ENCODE measurements around the gene HACD2.
A peak's percentile ranks its signal among the peaks of the same experiment; 100 is the strongest.

HACD2 gene

DNA sequence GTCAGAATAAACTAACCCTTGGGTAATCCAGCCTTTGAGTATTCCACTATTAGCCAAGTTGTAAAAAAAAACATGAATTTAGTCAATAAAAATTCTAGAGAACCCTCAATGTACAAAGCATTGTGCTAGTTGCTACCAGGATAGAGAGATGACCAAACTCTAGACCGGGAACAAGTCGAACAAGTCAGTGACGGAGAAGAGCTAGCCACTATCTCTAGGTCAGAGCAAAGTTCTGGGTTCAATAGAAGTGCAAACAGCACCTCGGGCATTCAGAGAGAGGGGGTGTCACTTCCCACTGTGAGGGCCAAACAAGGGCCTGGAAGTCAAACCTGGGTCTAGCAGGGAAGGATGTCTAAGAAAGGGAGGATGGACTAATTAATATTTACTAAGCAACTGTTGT lies 133.7 kb downstream of the HACD2 start:
- DNase-seq (ENCODE audit: low read depth), result no peak
- TF ChIP-seq CTCF (IDR thresholded peaks at IDR 0.05; ENCODE audit: control insufficient read depth, extremely low read depth, insufficient read depth), result no peak
- H3K4me3 ChIP-seq (ENCODE audit: low read depth, low read length), result no peak overlapping the region

GRCh38 chr3:123449997-123450604 lies 134.8 kb downstream of the HACD2 start:
- no peak for DNase-seq (ENCODE audit: low read depth)
- TF ChIP-seq CTCF (IDR thresholded peaks at IDR 0.05; ENCODE audit: control insufficient read depth, extremely low read depth, insufficient read depth), result no peak
- H3K4me3 ChIP-seq (ENCODE audit: low read depth, low read length), result no peak overlapping the region

DNA sequence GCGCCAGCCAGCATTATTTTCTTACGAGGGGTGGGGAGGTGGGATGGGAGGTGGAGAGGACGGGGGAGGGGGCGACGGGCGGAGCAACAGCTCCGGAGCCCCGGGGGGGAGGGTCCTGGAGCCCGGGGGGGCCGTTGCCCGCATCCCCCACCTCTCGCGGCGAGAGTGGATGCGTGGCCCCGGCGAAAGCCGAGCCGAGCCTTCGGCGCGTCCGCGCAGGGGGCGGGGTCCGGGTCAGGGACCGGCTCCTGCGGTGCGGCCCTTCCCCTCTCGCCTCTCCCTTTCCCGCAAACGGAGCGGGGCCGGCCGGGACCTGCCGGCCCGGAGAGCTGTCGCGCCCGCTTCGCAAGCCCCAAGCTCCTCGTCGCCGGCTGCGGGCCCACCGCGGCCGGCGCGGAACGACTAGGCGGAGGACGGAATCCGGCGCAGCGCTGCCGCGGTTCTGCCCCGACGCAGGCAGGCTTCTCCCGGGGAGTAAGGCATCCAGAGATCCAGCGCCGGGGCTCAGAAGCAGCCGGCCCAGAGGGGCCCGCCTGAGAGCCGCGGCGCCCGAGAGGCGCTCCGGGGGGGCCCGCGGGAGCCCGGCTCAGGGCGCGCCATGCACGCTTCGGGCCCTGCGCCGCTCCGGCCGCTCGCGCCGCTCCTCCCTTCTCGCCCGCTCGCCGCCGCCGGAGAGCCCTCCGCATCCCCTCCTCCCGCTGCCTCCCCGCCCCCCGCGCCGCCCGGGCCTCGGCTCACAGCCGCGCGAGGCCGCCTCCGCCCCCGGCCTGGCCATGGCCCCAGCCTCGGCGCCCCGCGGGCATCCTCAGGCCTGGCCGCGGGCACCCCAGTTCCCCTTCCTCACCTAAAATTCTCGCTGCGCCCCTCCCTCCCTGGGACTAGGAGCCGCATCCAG lies 135.5 kb downstream of the HACD2 start:
- peak overlapping the region; percentile 44 for H3K4me3 ChIP-seq (ENCODE audit: low read depth, low read length)
- no peak for DNase-seq (ENCODE audit: low read depth)
- TF ChIP-seq CTCF (IDR thresholded peaks at IDR 0.05; ENCODE audit: control insufficient read depth, extremely low read depth, insufficient read depth), result no peak

DNA sequence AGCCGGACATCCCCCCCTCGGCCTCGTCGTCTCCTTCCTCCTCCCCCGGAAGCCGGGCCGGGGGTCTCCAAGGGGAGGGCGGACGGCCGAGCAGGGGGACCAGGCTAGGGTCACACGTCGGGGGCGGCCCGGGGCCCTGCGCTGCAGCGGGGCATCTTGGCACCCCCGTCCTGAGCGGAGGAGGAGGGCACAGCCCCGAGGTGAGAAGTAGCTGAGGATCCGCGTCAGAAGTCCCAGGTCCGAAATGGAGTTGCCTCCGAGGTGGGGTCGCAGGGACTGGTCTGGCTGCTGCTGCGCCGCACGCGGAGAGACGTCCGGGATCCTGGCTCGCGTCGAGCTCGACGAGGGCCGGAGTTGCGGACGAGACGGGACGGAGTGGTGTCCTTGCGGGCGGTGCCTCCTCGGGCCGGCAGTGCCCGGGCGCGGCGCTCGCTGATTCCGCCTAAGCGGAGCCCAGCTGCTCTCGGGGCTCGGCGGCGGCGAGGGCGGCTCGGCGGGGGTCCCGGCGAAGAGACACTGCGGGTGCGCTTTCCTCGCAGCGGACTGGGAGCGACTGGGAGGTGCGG lies 136.2 kb downstream of the HACD2 start, which contains the start of gene ADCY5:
TSS of gene ADCY5 (minus strand) at position 555 of the 566 bp plus-strand sequence. CDS start at position 10, 545 bp downstream.
- H3K4me3 ChIP-seq (ENCODE audit: low read depth, low read length), result peak within 1 kb of the TSS; percentile 44
- no peak for TF ChIP-seq CTCF (IDR thresholded peaks at IDR 0.05; ENCODE audit: control insufficient read depth, extremely low read depth, insufficient read depth)
- DNase-seq (ENCODE audit: low read depth), result no peak

GRCh38 chr3:123447749-123448517 lies 136.9 kb downstream of the HACD2 start:
- no peak for TF ChIP-seq CTCF (IDR thresholded peaks at IDR 0.05; ENCODE audit: control insufficient read depth, extremely low read depth, insufficient read depth)
- no peak for DNase-seq (ENCODE audit: low read depth)
- H3K4me3 ChIP-seq (ENCODE audit: low read depth, low read length), result no peak overlapping the region

- no peak for DNase-seq (ENCODE audit: low read depth)
- no peak for TF ChIP-seq CTCF (IDR thresholded peaks at IDR 0.05; ENCODE audit: control insufficient read depth, extremely low read depth, insufficient read depth)
- H3K4me3 ChIP-seq (ENCODE audit: low read depth, low read length), result no peak overlapping the region
Observed at GRCh38 chr3:123447416-123447748, 137.5 kb downstream of the HACD2 start.

Measured in LNCaP clone FGC (cell line).